ENCODE measurements around the gene PVALEF.

The PVALEF gene

DNA sequence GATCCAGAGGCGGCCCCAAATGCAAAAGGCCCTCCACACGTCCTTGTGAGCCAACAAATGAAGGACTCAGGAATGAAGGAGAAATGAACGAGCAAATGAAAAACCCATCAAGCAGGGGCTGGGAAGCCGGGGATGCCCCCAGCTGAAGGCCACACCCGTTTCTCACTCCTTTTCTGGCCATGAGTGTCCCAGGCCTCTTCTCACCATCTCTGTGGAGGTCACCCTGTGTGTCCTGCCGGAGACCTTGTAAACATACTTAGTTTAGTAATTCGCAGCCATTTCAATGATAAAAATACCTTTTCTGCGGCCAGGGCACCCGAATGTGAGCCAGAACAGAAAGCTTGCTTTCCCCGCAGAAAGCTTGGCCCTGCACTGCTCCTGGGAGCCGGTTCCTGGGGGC is 21.8 kb downstream of the PVALEF start:
- DNase-seq: no peak

DNA sequence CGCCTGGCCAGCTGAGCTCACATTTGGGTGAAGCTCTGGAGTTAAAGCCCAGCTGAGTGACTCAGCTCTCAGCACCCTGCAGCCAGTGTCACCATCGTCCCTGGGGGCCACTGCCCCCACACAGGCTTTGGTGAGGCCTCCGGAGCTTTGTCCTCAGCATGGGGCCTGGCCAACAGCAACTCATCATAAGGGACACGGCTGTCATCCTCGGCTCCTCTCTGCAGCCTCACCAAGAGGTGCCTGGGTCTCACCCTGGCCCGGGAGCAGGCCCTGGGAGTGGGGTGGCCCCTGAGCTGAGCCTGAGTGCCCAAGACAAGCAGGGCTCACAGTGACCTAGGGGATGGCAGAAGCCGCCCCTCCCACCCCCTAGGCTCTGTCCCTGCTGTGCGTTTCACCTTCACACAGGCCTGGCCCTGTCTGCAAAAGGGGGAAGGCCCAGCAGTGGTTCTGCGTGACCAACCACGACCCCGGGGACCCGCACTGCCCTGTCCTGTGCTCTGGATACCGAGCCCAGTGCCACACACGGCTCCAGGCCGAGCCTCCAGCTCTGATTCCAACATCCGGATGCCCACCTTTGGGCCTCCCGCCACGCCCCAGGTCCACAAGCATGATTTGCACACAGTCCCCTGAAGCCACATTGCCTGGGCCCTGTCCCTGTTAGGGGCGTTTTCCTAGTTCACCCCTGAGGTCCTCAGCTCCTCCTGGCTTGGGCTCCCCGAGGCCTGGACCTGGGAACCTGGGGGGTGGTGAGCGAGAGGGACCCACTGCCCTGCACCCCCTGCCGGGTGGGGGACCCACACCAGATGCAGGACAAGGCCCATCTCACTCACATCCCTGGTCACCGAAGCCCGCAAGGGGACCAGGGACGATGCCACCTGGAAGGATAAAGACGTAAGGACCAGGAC is 22.5 kb downstream of the PVALEF start:
- no peak for DNase-seq

DNA sequence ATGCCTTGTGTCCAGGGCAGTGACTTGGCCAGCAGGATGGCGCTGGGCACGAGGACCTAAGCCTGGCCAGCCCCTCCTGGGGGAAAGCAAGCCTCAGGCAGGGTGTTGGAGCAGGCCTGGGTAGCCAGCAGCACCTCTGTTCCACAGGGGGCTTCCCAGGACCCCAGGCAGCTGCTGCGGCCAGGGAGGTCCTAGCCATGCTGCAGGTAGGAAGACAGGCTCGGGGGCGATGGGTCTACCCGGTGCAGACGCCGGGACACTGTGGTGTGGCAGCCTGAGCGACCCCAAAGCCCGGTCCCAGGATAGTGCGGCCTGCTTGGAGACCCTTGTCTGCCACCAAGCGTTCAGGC is 23.2 kb downstream of the PVALEF start:
- no peak for DNase-seq

- no peak for DNase-seq
Observed at GRCh38 chr17:81189016-81189415, 23.7 kb downstream of the PVALEF start.

DNA sequence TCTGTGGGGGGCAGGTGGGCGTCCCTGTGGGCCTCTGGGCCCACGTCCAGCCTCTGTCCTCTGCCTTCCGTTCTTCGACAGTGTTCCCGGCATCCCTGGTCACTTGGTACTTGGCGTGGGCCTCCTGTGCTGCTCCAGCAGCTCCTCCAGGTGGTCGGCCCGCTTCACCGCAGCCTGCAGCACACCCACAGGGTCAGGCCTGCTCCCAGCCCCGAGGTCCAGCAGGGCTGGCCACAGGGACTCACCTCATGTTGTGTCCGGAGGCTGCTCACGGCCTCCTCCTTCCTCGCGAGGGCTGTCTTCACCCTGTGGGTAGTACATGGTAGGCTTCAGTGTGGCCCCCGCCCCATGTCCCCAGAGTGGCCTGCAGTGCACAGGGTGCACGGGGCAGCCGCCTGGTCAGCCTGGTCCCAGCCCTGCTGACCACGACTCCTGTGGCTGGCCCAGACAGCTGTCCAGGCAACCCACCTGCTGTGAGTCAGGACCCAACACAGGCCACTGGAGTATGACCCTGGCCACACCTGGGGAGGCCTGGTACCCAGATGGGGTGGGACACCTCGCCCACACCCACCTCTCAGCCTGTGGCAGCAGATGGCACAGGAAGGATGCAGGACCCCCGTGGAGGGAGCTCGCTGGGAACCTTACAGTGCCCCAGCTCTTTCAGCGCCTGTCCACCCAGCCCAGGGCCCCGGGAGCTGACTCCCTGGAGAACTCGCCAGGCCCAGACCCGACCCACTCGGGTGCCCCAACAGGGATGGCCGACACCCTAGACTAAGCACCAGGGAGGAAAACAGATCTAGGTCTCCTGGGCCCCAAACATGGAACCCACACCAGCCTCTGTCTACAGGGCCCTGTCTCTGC is 24.6 kb downstream of the PVALEF start:
- DNase-seq: no peak

GRCh38 chr17:81190591-81190990 is 25.3 kb downstream of the PVALEF start:
- DNase-seq: no peak

GRCh38 chr17:81191116-81191515 is 25.8 kb downstream of the PVALEF start:
- no peak for DNase-seq

- no peak for DNase-seq
Observed at GRCh38 chr17:81191646-81192045, 26.3 kb downstream of the PVALEF start.

DNA sequence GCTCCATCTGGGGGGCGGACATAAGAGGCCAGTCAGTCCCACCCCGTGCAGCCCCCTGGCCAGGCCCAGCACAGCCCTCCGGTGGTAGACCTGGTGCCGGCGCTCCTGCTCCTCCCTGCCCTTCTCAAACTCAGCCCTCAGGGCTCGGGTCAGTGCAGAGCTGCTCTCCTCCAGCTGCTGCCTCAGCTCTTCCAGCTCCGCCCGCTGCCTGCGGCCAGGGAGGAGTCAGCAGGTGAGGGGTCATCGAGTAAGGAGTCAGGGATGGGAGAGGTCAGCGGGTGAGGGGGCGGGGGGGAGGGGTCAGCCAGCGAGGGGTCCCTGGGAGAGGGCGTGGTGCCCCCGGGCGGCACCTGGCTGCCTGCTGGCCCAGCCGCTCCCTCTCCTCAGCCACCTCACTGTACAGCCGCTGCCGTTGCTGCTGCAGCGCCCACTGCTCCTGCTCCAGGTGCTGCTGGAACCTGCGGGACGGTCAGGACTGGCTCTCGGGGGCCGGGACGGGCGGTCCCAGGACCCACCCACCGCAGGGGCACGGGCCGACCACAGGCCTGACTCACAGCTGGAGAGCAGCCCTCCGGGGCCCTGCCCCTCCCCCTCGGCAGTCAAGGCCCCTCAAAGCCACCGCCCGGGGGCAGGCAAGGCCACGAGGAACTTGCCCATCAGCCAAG is 27.2 kb downstream of the PVALEF start:
- DNase-seq: no peak

DNA sequence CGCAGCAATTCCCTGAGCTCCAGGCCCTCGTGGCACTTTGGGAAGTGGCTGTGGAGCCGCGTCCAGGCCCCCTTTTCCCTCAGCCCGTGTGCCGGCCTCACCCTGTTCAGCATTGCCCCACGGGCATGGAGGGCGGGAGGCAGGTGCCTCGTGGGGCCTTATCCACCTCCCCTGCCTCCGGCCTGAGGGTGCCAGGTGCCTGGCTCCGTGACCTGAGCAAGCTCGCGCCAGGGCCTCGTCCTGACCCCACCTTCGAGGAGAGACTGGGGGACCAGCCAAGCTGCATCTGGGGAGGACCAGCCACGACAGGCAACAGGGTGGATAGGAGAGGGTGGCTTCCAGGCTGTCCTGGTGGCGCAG is 27.7 kb downstream of the PVALEF start:
- no peak for DNase-seq

DNA sequence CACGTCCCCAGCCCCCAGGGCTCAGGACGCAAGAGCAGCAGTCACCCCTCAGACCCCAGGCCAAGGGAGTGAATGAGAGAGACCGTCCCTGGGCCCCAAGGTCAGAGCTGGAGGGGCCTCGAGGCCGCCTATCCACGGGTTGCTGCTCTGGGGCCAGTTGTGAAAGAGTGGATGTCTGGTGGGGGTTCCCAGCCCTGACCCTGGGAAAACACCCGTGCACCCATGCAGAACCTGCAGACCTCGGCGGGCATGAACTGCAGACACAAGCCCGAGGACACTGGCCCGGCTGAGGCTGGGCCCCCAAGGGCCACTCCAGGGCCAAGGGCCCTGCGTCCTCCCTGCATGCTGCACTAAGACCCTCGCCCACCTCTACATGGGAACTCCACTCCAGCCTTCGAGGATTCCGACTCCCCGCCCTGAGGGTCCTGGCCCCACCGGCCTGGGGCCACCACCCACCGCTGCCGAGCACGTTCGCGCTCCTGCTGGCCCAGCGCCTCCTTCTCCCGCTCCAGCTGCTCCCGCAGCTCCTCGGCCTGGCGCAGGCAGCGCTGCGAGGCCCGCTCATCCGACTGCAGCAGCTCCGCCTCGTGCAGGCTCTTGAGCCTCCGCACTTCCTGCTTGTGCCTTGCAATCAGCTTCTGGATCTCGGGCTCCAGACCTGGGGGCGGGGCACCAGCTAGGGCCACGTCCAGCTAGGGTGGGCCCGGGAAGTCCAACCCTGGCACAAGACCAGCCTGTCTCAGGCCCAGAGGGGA is 28.3 kb downstream of the PVALEF start:
- DNase-seq: no peak

DNA sequence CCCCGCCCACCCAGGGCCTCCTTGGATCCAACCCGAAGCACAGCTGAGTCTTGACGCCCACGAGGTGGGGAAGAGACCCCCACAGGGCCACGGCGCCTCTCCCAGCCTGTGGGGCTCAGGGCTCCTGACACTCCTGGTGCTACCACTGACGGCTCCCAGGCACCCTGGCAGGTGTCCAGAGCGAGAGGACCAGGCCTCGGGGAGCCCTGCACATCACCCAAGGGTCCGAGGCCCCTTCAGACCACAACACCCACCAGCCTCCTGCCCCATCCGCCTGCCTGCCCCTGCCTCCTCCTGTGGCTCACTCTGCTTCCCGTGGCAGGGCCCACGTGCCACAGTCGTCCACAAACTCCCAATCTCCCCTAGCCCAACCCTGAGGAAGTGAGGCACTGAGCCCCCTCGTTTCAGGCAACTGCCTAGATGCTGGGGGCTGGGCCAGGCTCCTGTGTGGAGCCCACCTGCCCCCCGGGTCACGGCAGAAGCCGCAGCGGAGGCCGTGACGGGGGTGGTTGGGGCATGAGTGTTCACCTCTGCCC is 29.0 kb downstream of the PVALEF start:
- no peak for DNase-seq

GRCh38 chr17:81194941-81195901 is 29.9 kb downstream of the PVALEF start:
- no peak for DNase-seq

DNA sequence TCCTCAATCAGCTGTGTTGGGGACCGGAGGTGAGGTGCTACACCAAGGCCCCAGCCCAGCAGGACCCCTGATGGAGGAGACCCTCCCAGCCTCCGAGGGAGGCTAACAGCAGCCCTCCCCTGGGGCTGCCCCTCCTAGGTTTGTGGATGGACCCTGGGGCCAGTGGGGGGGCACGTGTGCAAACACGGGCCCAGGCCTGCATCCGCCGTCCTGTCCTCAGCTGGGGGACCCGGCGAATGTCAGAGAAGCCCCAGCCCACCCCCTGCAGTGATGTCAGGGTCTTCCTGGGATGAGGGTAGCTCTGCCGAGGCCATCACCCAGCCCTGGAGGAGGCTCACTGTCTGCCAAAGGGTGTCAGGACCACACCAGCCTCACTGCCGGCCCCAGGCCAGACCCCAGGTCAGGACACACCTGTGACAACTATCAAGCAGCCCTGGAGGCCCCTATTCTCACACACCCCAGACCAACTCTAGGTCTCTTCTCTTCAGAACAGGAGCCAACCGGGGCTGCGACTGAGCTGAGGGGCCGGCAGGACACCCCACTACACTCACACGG is 30.7 kb downstream of the PVALEF start:
- no peak for DNase-seq

GRCh38 chr17:81196505-81197408 is 31.4 kb downstream of the PVALEF start:
- no peak for DNase-seq

GRCh38 chr17:81197409-81197795 is 32.1 kb downstream of the PVALEF start:
- no peak for DNase-seq

- DNase-seq: no peak
Observed at GRCh38 chr17:81197831-81198490, 32.7 kb downstream of the PVALEF start.

- DNase-seq: no peak
Observed at GRCh38 chr17:81198826-81199481, 33.6 kb downstream of the PVALEF start.

DNA sequence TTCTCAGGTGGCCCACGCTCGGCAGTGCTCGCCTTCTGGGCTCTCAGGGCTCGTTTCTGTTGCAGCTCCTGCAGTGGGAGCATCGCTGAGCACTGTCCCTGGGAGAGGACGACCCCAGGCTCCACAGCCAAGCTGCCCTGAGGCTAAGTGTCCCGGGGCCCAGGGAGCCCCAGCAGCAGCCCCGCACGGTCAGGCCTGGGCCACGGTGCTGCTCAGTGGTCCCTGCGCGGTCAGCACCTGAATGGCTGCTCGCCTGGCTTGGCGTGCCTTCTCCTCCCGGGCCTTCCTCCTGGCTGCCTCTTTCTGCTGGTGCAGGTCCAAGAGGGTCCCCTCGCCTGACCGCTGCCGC is 34.1 kb downstream of the PVALEF start:
- DNase-seq: no peak
